ENCODE data around the gene DNAH7.
"Not testable (repeated sequence)": the region's sequence is repeated elsewhere in the genome, so short reads cannot be mapped to it uniquely, and the experiment has no call there.

Gene DNAH7

GRCh38 chr2:195709901-195710806 is 358.5 kb downstream of the DNAH7 start:
- no peak for DNase-seq

- DNase-seq = peak in 1 of 2 experiments; percentile 16
Observed at GRCh38 chr2:195706161-195706900, 362.3 kb downstream of the DNAH7 start.

GRCh38 chr2:195700480-195700879 is 368.2 kb downstream of the DNAH7 start:
- no peak for DNase-seq

- no peak for DNase-seq
Observed at GRCh38 chr2:195697681-195698220, 370.9 kb downstream of the DNAH7 start.

- DNase-seq = no peak
Observed at GRCh38 chr2:195696012-195696411, 372.6 kb downstream of the DNAH7 start.

- no peak for DNase-seq
Observed at GRCh38 chr2:195695002-195695631, 373.5 kb downstream of the DNAH7 start.

- no peak for DNase-seq
Observed at GRCh38 chr2:195694553-195694952, 374.1 kb downstream of the DNAH7 start.

- not testable (repeated sequence) for DNase-seq
Observed at GRCh38 chr2:195692531-195692930, 376.1 kb downstream of the DNAH7 start.

Measured in SW 1271 (cell line).